NCI-H1694 (cell line): Measurements from ENCODE around the gene TMEM212.
"Not testable (repeated sequence)": the region's sequence is repeated elsewhere in the genome, so short reads cannot be mapped to it uniquely, and the experiment has no call there.

Source experiments
- DNase-seq: peaks from one replicate; lab custom pipeline; 2025; lab: John Stamatoyannopoulos, UW

TMEM212 gene

GRCh38 chr3:171835116-171835515 lies 8.0 kb upstream of the TMEM212 start:
- no peak for DNase-seq

- DNase-seq, result no peak
Measured at GRCh38 chr3:171835613-171836012, 7.5 kb upstream of the TMEM212 start.

- no peak for DNase-seq
Measured at GRCh38 chr3:171836855-171837254, 6.3 kb upstream of the TMEM212 start.

- no peak for DNase-seq
Measured at GRCh38 chr3:171837698-171838097, 5.5 kb upstream of the TMEM212 start.

- no peak for DNase-seq
Measured at GRCh38 chr3:171838218-171838720, 4.9 kb upstream of the TMEM212 start.

GRCh38 chr3:171839270-171839669 lies 3.9 kb upstream of the TMEM212 start:
- DNase-seq, result no peak

GRCh38 chr3:171840445-171840810 lies 2.7 kb upstream of the TMEM212 start:
- DNase-seq, result no peak

- DNase-seq, result no peak
Measured at GRCh38 chr3:171840811-171841619, 2.1 kb upstream of the TMEM212 start.

GRCh38 chr3:171841620-171842000 lies 1.5 kb upstream of the TMEM212 start:
- DNase-seq, result no peak

GRCh38 chr3:171844873-171845272 lies 1.7 kb downstream of the TMEM212 start:
- DNase-seq, result no peak

GRCh38 chr3:171845481-171846284 lies 2.5 kb downstream of the TMEM212 start:
- DNase-seq, result no peak

GRCh38 chr3:171846597-171846996 lies 3.4 kb downstream of the TMEM212 start:
- no peak for DNase-seq

GRCh38 chr3:171847133-171847532 lies 4.0 kb downstream of the TMEM212 start:
- no peak for DNase-seq

- no peak for DNase-seq
Measured at GRCh38 chr3:171847595-171848259, 4.6 kb downstream of the TMEM212 start.

- DNase-seq, result no peak
Measured at GRCh38 chr3:171849617-171850319, 6.6 kb downstream of the TMEM212 start.

GRCh38 chr3:171850320-171850959 lies 7.3 kb downstream of the TMEM212 start:
- no peak for DNase-seq

GRCh38 chr3:171850960-171851659 lies 8.0 kb downstream of the TMEM212 start:
- DNase-seq, result no peak

GRCh38 chr3:171851660-171852058 lies 8.5 kb downstream of the TMEM212 start:
- no peak for DNase-seq

- DNase-seq, result no peak
Measured at GRCh38 chr3:171854649-171855305, 11.6 kb downstream of the TMEM212 start.

- DNase-seq, result not testable (repeated sequence)
Measured at GRCh38 chr3:171858770-171859169, 15.6 kb downstream of the TMEM212 start.
